Measurements from ENCODE around the gene CACNA1E.

CACNA1E gene

GRCh38 chr1:181646710-181647109 is 163.4 kb downstream of the CACNA1E start:
- Histone ChIP-seq H3K36me3 (no peaks in the 10 kb centered on the region), H3K27me3 (no peaks in the 10 kb centered on the region; the same call in 1 of the 2 replicates), H3K4me1 (no peaks in the 10 kb centered on the region), H3K9me3 (no peaks in the 10 kb centered on the region), H3K4me3 (ENCODE audit: low read depth, low read length) (no peak overlapping the region)
- TF ChIP-seq CTCF (IDR thresholded peaks at IDR 0.05; ENCODE audit: low read depth, low read length): no peak
- no peak for DNase-seq

- Histone ChIP-seq H3K36me3 (no peaks in the 10 kb centered on the region), H3K27me3 (no peaks in the 10 kb centered on the region; the same call in 1 of the 2 replicates), H3K4me3 (ENCODE audit: low read depth, low read length) (no peak overlapping the region), H3K4me1 (no peaks in the 10 kb centered on the region), H3K9me3 (no peaks in the 10 kb centered on the region)
- TF ChIP-seq CTCF (IDR thresholded peaks at IDR 0.05; ENCODE audit: low read depth, low read length): no peak
- no peak for DNase-seq
Measured at GRCh38 chr1:181647314-181648035, 164.2 kb downstream of the CACNA1E start.

GRCh38 chr1:181651276-181651675 is 168.0 kb downstream of the CACNA1E start:
- no peaks in the 10 kb centered on the region for H3K4me1 ChIP-seq
- no peaks in the 10 kb centered on the region for H3K9me3 ChIP-seq
- H3K36me3 ChIP-seq: no peaks in the 10 kb centered on the region
- TF ChIP-seq CTCF (IDR thresholded peaks at IDR 0.05; ENCODE audit: low read depth, low read length): no peak
- no peak for DNase-seq
- H3K4me3 ChIP-seq (ENCODE audit: low read depth, low read length): no peak overlapping the region
- H3K27me3 ChIP-seq: no peaks in the 10 kb centered on the region; the same call in 1 of the 2 replicates

GRCh38 chr1:181655756-181656155 is 172.4 kb downstream of the CACNA1E start:
- Histone ChIP-seq H3K27me3 (no peaks in the 10 kb centered on the region), H3K4me3 (ENCODE audit: low read depth, low read length) (no peak overlapping the region), H3K36me3 (no peaks in the 10 kb centered on the region), H3K9me3 (no peaks in the 10 kb centered on the region), H3K4me1 (no peaks in the 10 kb centered on the region)
- no peak for TF ChIP-seq CTCF (IDR thresholded peaks at IDR 0.05; ENCODE audit: low read depth, low read length)
- DNase-seq: no peak

GRCh38 chr1:181656491-181656890 is 173.2 kb downstream of the CACNA1E start:
- Histone ChIP-seq H3K4me3 (ENCODE audit: low read depth, low read length) (no peak overlapping the region), H3K27me3 (no peaks in the 10 kb centered on the region), H3K36me3 (no peaks in the 10 kb centered on the region), H3K4me1 (no peaks in the 10 kb centered on the region), H3K9me3 (no peaks in the 10 kb centered on the region)
- TF ChIP-seq CTCF (IDR thresholded peaks at IDR 0.05; ENCODE audit: low read depth, low read length): no peak
- no peak for DNase-seq

GRCh38 chr1:181658581-181658980 is 175.3 kb downstream of the CACNA1E start:
- Histone ChIP-seq H3K36me3 (no peaks in the 10 kb centered on the region), H3K27me3 (no peaks in the 10 kb centered on the region), H3K4me1 (no peaks in the 10 kb centered on the region), H3K4me3 (ENCODE audit: low read depth, low read length) (no peak overlapping the region), H3K9me3 (no peaks in the 10 kb centered on the region)
- no peak for DNase-seq
- TF ChIP-seq CTCF (IDR thresholded peaks at IDR 0.05; ENCODE audit: low read depth, low read length): no peak

All from BE2C (cell line).